HepG2 (cell line): Measurements from ENCODE around the gene LEFTY2. TPM values are rescaled to one million over a fixed set of nuclear protein-coding genes. Genes with fewer than 3 reads are reported as not detected.

Experiments used
- DMAP1 ChIP-seq: IDR thresholded peaks from 2 replicates; pipeline ENCODE4 v1.6.1; 2016
- ERF ChIP-seq: IDR thresholded peaks from 2 replicates; pipeline ENCODE4 v1.6.1; 2018; ENCODE audit warnings: missing biosample characterization, missing genetic modification reagents
- HDAC1 ChIP-seq: sonication (generic); formaldehyde crosslinking; IDR thresholded peaks from 2 replicates; pipeline ENCODE4 v1.5.1; 2020; ENCODE audit warnings: mild to moderate bottlenecking, missing genetic modification reagents
- KAT8 ChIP-seq: IDR thresholded peaks from 2 replicates; pipeline ENCODE4 v1.6.1; 2016; ENCODE audit warnings: missing genetic modification reagents, missing compliant biosample characterization
- MLX ChIP-seq: IDR thresholded peaks from 2 replicates; pipeline ENCODE4 v1.6.1; 2016
- NFE2L1 ChIP-seq: sonication (generic); formaldehyde crosslinking; IDR thresholded peaks from 2 replicates; pipeline ENCODE4 v1.4.0; 2020; ENCODE audit warnings: missing genetic modification reagents, mild to moderate bottlenecking, borderline replicate concordance
- PHF5A ChIP-seq: IDR thresholded peaks from one replicate; pipeline ENCODE4 v1.6.1; 2018; ENCODE audit warnings: low read depth, missing genetic modification reagents; ENCODE audit not compliant: unreplicated experiment
- RARA ChIP-seq: IDR thresholded peaks from 2 replicates; pipeline ENCODE4 v1.6.1; 2016; ENCODE audit warnings: missing genetic modification reagents, missing compliant biosample characterization
- TERF1 ChIP-seq: sonication (generic); formaldehyde crosslinking; IDR thresholded peaks from 2 replicates; pipeline ENCODE4 v1.8.0; 2022; ENCODE audit warnings: mild to moderate bottlenecking, missing genetic modification reagents, moderate library complexity
- UBTF ChIP-seq: sonication (generic); formaldehyde crosslinking; IDR thresholded peaks from 2 replicates; pipeline ENCODE4 v1.4.0; 2020; ENCODE audit warnings: mild to moderate bottlenecking, missing genetic modification reagents
- ZBTB25 ChIP-seq: IDR thresholded peaks from 2 replicates; pipeline ENCODE4 v1.6.1; 2018; ENCODE audit warnings: missing genetic modification reagents
- ZNF34 ChIP-seq: sonication (generic); formaldehyde crosslinking; IDR thresholded peaks from 2 replicates; pipeline ENCODE4 v1.4.0; 2020; ENCODE audit warnings: mild to moderate bottlenecking, missing genetic modification reagents, borderline replicate concordance
- ZNF564 ChIP-seq: sonication (generic); formaldehyde crosslinking; IDR thresholded peaks from 2 replicates; pipeline ENCODE4 v1.8.1; 2023; ENCODE audit warnings: mild to moderate bottlenecking, missing genetic modification reagents
- ZNF609 ChIP-seq: sonication (generic); formaldehyde crosslinking; IDR thresholded peaks from 2 replicates; pipeline ENCODE4 v1.4.0; 2020; ENCODE audit warnings: mild to moderate bottlenecking, missing genetic modification reagents, borderline replicate concordance
- ZNF720 ChIP-seq: sonication (generic); formaldehyde crosslinking; IDR thresholded peaks from 2 replicates; pipeline ENCODE4 v1.4.0; 2020; ENCODE audit warnings: missing genetic modification reagents
- polyA plus RNA-seq, 8 experiments: library from polyadenylated mRNA; depleted of rRNA in 3 of 8; stranded (reverse) in 7 of 8; unstranded in 1 of 8; fragments of >200 nt; fragmentation: Illumina TruSeq in 4 of 8; extraction: Trizol in 4 of 8; gene quantifications; 2 replicates each; pipeline versions ENCODE4 v1.2.1 to v1.2.3, GENCODE V29; 2011 to 2016; ENCODE audit warnings: low read depth in 4 of 8, missing spikeins in 1 of 8, mixed read lengths in 1 of 8; ENCODE audit not compliant: insufficient read depth in 1 of 8
- total RNA-seq, 5 experiments: library from RNA; depleted of rRNA; stranded (reverse); fragments of >200 nt; fragmentation: Illumina TruSeq; extraction: Trizol; gene quantifications; 2 replicates each; pipeline ENCODE4 v1.2.3, GENCODE V29; 2016; ENCODE audit warnings: low read depth in 1 of 5

Gene LEFTY2
- total and polyA plus RNA-seq, 2 of the 13 experiments (the other 11 are each of a cell fraction or from before 2014, with no cell fraction given) = 0.13 to 0.33 TPM

GRCh38 chr1:225888289-225888897 lies 52.6 kb downstream of the LEFTY2 start (continued):
- TF ChIP-seq UBTF (CRISPR knock-in tag) = 0 out of 2 replicates have a peak, but pooled peaks have one; percentile 29
- no peak for TF ChIP-seq RARA (CRISPR knock-in tag)
- no peak for TF ChIP-seq ZNF720 (CRISPR knock-in tag)
- no peak for TF ChIP-seq DMAP1
- 0 out of 2 replicates have a peak, but pooled peaks have one; percentile 27 for TF ChIP-seq HDAC1 (CRISPR knock-in tag)
- TF ChIP-seq MLX (CRISPR knock-in tag) = no peak
- 0 out of 2 replicates have a peak, but pooled peaks have one; percentile 15 for TF ChIP-seq KAT8 (CRISPR knock-in tag)
- no peak for TF ChIP-seq ZNF609 (CRISPR knock-in tag)
- no peak for TF ChIP-seq ZBTB25 (CRISPR knock-in tag)
- TF ChIP-seq ZNF34 (CRISPR knock-in tag) = no peak
- no peak for TF ChIP-seq TERF1 (CRISPR knock-in tag)
- TF ChIP-seq ZNF564 (CRISPR knock-in tag) = no peak
- TF ChIP-seq PHF5A = no peak
- 0 out of 2 replicates have a peak, but pooled peaks have one; percentile 24 for TF ChIP-seq ERF (CRISPR knock-in tag)
- no peak for TF ChIP-seq NFE2L1 (CRISPR knock-in tag)
